Stimulated activated CD4-positive, alpha-beta T cell treated with anti-CD3 and anti-CD28 coated beads, Interleukin-1b, Interleukin-23, amount 100 ng/mL, for 1 hour (primary cell): ENCODE results near the gene ADGRL1.

Experiments used
- DNase-seq, 2 donors: peaks; one replicate each; pipeline ENCODE4 v3.0.0-alpha.2; 2020; ENCODE audit warnings: low read depth in 2 of 2

Gene ADGRL1

DNA sequence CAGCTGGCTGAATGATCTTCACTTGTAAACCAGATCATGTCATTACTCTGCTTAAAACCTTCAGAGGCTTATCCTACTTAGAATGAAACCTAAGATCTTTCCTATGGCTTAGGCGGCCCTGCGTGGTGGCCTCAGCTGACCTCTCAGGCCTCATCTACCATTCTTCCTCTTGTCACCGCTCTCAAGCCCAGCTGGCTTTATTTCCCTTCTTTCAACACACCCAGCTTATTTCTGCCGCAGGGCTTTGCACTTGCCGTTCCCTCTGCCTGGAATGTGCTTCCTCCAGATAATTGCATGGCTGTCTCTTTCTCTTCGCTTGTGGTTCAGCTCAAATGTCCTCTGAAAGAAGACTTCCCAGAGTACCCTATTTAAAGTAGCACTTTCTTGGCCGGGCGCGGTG lies 66.0 kb downstream of the ADGRL1 start:
- DNase-seq = no peak

DNA sequence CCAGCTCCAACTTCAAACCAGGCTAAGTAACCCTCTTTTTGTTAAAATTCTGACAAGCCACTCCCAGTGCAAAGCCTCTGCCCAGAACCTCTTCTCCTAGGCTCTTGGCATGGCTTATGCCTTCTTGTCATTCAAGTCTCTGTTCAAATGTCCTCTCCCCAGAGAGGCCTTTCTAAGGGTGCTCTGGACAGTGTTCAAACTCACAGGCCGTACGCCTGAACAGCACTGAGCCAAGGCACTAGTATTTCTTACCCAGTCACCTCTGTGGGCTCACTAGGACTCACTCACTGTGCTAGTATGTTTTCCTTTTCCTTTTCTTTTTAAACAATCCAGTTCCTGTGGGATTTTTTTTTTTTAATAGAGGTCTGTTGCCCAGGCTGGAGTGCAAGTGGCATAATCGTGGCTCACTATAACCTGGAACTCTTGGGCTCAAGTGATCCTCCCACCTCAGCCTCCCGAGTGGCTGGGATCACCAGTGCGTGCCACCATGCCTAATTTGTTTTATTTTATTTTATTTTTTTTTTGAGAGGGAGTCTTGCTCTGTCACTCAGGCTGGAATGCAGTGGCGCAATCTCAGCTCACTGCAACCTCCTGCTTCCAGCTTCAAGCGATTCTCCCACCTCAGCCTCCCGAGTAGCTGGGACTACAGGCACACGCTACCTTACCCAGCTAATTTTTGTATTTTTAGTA lies 67.2 kb downstream of the ADGRL1 start:
- no peak for DNase-seq

DNA sequence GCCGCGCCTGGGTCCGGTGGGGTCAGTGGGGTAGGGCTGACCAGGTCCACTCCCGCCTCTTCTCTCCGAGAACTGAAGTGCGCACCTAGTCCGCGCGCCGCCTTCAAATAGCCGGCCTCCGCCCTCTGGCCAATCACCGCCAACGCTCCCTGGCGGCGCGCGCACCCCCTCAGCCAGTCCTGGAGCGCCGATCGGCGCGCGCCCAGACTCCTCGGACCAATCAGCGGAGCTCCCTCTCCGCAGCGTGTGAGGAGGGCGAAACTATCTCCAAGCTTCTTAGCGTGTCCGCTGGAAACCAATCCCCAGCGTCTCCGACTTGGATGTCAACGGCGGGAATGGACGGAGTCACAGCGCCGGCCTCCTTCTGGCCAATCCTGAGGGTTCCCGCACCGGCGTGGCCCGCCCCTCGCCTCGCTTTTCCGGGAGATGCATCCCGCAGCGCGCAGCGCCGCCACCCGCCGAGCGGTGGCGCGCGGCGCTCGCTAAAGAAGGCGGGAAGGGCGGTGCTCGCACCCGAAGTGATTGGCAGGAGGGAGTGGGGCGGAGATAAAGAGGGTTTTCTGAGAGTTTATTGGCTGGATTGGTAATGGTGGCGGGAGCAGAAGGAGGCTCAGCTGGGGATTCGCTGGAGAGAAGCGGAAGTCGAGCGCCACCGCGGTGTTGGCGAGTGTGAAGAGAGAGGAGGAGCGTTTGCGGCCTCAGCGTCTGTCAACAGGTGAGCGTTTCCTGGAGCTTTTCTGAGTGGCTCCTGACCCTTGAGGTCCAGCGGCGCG lies 69.3 kb downstream of the ADGRL1 start, which contains the start of gene ASF1B:
Gene ASF1B, minus strand, starts transcription at position 81 of the 773 bp plus-strand sequence. CDS start 133 bp downstream, outside the sequence.
- DNase-seq = peak; percentile 86 to 97

DNA sequence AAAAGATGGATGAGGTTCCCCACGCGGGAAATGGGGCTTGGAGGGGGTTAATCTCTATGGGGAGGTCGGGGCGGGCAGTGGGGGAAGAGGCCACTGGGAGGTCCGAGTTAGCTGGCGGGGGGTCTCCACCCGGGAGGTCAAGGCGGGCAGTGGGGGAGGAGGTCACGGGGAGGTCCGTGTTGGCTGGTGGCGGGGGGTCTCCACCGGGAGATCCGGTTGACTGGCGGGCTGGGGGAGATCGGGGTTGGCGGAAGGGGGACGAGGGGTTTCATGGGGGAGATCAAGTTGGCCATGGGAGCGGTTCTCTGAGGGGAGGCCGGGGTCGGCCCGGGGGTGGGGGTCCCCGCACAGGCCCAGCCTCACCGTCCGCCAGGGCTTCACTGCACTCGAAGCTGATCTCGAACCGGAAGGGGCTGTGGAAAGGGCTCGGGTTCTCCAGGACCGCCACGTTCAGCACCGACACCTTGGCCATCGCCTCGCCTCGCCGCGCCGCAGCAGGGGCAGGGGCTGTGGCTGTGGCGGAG lies 69.9 kb downstream of the ADGRL1 start:
- DNase-seq = no peak

DNA sequence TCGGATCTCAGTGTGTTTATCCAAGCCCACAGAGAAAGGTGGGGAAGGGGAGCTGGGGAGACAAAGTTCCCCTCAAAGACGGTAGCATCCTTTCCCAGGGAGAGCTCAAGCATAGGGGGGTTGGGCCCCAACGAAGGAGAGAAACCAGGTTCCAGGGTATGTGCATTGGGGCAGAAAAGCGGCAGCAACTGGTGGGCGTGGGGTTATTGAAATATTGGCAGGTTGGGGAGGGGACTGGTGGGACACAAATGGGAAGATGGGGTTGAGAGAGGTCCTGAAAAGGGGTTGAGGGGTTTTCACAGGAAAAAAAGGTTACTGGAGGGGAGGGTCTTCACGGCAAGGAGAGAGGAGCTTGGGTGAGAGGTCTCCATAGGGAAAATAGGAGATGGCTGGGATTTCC lies 70.6 kb downstream of the ADGRL1 start:
- DNase-seq = no peak

DNA sequence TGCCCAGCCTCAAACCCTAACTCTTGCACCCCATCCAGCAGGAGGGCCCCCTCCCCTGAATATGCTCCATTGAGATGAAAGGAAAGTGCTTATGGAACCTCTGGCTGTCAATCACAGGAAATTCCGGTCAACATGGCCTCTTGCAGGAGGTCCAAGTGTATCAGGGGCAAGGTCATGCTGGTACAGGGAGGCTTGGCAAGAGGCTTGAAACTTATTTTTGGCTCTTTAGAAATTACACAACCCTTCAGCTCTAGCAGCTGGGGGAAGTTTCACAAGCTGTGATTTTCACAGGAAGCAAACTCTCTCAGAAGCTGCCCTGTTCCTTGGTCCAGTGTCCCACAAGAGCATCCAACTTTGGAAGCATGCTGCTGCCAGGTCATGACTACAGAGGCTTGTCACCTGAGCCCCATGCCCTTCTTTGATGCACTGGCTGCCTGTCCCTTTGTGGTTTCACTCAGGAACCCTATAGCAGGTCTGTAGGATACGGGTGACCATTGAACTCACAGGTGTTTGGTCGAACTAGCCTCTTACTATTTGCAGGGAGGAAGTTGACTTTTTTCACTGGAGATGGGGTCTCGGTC lies 78.0 kb downstream of the ADGRL1 start:
- no peak for DNase-seq

DNA sequence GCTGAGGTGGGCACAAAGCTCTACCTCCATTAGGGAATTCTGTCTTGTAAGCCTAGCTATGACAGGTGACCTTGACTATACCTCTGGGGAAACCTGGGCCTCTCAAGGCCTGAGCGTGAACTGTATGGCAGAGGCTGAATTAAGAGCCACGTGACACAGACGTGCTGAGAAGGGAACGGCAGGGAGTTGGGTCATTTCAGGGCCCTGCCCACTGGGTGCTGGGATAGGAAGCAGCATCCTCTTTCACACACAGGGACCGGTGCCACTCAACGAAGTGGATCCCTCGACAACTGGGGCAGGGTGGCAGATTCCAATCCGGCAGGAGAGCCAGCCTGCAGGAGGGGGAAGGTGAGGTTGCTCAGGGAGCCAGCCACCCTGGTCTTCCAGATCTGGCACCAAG lies 78.8 kb downstream of the ADGRL1 start:
- no peak for DNase-seq

DNA sequence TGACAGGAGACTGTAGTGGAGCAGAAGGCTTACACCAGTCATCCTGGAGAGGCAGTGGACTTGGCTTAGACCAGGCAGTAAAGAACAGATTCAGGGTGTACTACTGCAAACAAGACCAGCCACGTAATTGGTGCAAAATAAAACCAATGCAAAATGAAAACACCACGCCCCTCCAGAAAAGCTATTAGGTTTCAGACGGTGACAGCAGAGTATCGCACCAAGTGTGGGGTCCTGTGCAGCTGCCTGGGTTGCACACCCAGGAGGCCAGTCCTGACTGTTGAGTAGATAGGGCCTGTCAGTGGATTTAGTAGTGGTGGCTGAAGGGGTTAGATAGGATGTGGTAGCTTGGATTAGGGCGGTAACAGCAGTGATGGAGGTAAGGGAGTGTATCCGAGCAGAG lies 83.0 kb downstream of the ADGRL1 start:
- no peak for DNase-seq

DNA sequence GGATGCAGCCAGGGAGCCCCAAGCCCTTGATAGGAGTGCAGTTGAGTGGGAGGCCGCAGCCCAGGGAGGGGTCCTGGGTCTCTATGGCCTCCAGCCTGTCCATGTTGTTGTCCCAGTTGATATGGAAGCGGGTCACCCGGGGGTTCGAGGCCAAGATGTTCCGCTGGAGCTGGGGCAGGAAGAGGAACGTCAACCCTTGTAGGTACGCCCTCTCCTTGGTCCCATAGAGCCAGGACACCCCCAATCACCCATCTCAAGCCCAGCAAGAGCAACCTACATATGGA lies 85.5 kb downstream of the ADGRL1 start:
- no peak for DNase-seq

DNA sequence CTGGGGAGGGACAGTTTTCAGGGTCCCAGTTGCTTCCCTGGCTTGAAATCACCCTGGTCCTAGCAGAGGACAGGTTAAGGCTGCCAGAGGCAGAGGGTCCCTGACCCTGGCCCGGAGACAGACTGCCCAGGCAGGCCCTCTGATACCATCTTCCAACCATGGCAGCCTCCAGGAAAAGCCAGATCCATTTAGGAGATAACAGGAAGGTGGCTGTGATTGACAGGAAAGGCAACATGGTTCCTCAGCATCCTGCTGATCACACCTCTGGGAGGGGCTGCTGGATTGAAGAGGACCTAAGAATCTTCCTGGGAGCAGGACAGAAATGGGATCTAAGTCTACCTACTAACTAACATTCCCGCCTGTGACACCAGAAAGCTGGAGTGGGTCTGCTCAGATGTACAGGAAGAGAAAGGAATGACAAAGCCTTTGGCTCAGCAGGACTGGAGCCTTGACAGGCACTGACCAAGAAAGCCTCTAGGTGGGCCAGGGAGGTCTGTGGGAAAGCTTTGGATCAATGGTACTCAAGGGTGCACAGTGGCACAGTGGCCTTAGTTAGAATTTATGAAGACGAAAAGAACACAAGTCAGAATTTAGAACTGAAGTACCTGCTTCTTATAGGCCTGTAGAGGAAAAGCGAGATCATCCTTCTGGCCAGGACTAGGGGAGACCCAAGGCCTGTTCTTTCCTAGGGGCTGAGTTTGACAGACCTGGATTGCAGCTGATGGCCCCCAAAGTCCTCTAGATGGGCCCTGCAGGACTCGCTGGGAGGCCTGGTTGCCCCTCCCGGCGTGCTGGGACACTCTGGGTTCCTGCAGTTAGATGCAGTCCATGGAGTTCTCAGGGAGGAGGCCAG lies 86.1 kb downstream of the ADGRL1 start:
- DNase-seq = no peak

DNA sequence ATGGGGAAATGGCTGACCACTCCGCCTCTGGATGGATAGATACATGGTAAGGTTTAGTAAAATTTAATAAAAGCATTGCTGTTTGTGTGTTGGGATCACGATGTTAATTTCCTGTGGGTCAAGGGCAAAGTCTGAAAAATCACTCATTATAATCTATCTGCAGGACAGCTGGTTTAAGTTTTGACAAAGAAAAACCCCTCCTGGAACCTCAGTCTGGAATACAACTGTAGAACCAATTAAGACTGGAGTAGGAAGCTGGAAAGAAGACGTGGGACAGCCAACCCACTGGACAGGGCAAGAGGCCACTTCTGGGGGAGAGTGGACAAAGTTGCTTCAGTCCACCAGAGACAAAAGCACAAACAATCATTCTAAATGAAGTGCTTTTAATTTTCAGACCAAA lies 86.8 kb downstream of the ADGRL1 start:
- no peak for DNase-seq

DNA sequence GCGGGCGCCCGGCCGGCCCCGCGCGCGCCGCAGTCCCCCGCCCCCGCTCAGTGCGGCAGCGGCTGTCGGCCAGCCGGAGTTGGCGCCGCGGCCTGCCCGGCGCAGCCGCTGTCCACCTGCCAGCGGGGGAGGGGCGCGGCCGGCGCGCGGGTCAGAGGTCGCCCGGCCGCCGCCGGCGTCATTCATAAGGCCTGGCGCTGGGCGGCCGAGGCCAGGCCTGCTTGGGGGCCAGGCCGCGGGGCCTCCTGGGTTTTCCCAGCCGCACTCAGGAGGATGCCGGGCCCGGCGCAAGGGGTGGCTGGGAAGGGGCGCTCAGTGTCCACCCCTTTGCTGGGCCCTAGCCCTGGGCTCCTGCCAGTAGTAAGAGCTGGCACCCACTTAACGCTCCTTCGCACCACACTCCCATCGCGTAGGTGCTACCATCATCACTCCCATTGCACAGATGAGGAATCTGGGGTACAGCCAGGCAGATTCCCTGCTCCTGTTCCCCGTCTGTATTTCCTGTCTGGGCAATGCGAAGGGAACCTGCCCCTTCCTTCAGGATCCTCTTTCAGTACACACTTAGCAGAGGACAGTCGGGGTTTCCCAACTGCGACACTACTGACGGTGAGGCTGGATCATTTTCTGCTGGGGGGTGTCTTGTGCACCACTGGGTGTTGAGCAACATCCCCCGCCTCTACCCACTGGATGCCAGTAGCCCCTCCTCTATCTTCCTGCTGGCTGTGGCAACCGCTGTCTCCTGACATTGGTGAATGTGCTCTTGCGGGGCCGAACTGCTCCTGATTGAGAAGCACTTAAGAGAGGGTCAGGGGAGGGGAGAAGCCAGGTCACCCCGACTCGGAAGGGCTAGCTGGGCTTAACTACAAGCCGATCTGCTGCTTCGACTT lies 87.6 kb downstream of the ADGRL1 start:
- DNase-seq = no peak

DNA sequence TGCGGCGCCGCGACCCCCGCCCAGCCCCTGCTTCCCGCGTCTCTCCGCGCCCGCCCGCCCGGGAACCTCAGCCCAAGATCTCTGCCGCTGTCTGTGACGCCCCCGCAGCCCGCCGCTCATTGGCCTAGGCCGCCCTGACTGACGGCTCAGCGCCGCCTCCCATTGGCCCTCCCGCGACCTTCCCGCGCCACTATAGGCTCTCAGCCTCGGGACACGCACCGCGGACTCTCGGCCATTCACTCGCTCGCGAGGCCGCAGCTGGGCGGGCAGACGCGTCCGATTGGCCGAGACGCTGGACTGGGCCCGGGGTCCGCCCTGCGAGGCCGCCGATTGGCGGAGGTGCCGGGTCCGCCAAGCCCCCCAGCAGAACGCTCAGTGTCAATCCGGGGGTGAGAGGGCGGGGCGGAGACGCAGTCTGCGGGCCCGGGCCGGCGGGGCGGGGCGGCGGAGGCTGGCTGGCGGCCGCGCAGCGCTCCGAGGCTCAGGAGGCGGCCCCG lies 88.3 kb downstream of the ADGRL1 start, which contains the start of gene PRKACA:
Gene PRKACA, minus strand, starts transcription at position 95 of the 497 bp plus-strand sequence. CDS start 215 bp downstream, outside the sequence.
- peak; percentile 91 to 98 for DNase-seq

DNA sequence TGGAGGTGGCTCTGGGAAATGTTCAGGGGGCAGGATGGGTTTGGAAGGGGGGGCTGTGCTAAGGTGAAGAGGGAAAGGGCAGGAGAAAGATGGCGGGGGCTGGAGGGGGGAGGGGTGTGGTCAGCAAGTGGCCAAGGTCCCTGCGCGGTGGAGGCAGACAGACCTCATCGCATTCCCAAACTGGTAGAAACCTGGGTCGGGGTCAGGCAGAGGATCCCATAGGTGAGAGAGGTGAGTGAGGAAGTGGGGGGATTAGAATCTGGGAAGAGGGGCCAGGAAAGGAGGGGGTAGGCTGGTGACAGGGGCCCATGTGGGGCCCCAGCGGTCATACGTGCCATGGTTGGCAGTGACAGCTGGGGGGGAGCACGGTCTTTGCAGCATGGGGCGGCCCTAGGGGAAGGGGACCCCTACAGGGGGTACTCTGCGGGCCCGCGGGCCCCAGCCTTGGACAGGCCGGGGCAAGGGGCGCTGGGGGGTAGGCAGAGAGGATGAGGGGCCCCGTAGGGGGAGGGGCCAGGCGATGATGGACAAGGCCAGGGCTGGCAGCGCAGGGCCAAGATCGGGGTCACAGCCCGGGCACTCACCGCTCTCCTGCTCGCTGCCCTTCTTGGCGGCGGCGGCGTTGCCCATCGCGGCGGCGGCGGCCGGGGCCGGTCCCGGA lies 88.9 kb downstream of the ADGRL1 start:
- DNase-seq = no peak

DNA sequence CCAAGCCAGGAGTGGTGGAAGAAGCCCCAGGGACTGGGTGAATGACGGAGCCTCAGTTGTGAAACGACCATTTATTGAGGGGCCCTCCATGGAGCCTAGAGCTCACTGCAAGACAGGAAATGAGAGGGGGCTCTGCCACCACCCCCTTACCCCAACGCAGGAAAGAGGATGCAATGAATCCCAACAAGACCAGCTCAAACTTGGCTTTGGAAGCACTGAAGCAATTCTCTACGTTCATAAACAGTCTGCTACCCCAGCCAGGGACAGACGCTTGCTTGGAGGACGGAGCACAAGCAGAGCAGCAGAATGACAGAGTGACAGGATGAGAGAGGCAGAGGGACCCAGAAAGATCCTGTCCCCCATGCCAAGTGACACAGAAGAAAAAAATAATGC lies 89.4 kb downstream of the ADGRL1 start:
- DNase-seq = no peak

DNA sequence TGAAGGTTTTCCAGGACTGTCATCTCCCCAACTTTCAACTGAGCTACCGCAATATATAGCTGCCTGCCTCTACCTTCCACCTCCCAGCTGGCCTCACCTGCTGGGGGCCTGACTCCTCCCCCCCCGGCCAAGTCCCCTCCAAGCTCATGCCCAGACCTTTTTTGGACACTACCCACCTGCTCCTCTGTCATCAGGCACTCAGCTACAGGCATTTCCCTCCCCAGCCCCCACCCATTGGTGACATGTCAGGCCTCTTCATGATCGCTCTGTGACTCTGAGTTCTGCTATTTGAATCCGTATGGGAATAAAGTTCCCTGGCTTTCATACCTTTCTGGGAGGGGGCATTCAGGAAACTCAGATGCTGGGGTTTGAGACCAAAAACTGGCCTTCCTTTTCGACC lies 90.2 kb downstream of the ADGRL1 start:
- DNase-seq = no peak

DNA sequence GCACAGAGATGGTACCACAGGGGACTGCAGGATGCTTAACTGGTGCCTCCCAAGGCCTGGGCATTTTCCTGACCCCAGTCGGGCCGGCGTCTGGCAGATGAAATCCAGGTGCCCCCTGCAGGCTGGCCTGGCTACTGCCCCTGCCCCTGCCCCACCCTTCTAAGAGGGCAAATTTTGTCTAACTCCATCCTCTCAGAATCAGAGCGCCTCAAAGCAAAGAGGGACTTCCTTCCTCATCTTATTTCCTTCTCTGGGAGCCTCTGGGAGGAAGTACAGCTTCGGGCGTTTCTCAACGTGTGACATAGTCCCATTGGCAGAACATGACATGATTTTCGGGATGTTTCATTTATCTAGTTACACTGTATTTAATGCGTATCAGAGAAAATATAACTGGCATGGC lies 91.1 kb downstream of the ADGRL1 start:
- peak in 1 of 2 donors; percentile 35 for DNase-seq

DNA sequence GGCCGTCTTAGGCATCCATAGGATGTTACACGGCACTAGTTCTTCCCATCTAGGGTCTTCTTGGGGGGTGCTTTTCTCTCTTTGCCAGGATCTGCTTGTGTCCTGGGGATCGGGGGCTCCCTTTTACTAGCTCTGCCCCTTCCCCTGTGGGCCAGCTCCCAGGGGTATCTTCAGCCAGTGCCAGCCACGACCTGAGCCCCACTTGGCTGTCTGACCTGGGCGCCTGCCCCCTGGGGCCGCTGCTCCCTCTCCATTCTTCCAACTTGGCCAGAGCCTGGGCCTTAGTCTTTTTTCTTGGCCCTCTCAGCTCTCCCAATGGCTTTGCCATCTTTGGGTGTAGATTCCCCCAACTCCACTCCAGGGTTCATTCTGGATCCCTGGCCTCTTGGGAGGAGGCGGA lies 91.5 kb downstream of the ADGRL1 start:
- DNase-seq = no peak

DNA sequence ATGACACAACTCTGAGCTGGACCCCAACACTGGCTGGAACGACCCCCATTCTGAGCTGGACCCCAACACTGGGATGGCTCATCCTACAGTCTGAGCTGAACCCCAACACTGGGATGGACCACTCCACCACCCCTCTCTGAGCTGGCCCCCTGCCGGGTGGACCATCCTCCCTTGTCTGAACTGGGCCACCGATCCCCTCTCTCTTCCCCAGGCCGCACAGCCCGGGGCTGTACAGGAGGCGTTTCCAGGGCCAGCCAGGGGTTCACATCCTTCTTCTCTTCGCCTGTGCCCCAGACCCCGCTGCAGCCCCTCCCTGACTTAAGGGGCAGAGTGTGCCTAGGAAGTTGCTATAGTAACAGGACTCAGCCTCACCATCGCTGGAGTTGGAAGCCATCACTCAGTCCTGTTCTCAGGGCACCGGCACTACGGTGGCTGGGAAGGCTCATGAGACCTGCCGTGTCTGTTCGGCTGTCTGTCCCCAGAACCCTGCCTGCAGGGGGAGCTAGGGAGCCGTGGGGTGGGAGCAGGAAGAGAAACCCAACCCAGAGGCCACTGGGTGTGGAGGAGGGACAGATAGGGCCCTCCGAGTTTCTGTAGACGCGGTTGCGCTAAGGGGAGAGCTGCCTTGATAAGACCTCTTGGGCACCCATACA lies 92.1 kb downstream of the ADGRL1 start:
- DNase-seq = no peak
